C4-2B (cell line): ENCODE results near the gene CLMN.
A peak's percentile ranks its signal among the peaks of the same experiment; 100 is the strongest.

Source experiments
- H3K27ac ChIP-seq: fragments of 450-650 bp; 2 replicates; pipeline ENCODE4 v1.5.1; 2017
- CTCF ChIP-seq: fragments of 450-650 bp; conservative IDR thresholded peaks from 2 replicates; pipeline ENCODE4 v1.5.1; 2017; ENCODE audit warnings: mild to moderate bottlenecking
- ZFX ChIP-seq: fragments of 450-650 bp; IDR thresholded peaks from 2 replicates; pipeline ENCODE4 v1.6.1; 2017

Gene CLMN

GRCh38 chr14:95320078-95320895, 579 bp upstream of the CLMN start:
- TF ChIP-seq ZFX (no peak), CTCF (no peak)
- peak overlapping the region; percentile 35 for H3K27ac ChIP-seq

- peak overlapping the region; percentile 78 for H3K27ac ChIP-seq
- TF ChIP-seq CTCF (no peak), ZFX (no peak)
Measured at GRCh38 chr14:95318399-95319311, 1.1 kb downstream of the CLMN start.

GRCh38 chr14:95317817-95318343, 1.8 kb downstream of the CLMN start:
- no peak overlapping the region for H3K27ac ChIP-seq

GRCh38 chr14:95316821-95317220, 2.9 kb downstream of the CLMN start:
- TF ChIP-seq ZFX: no peak
- no peak for TF ChIP-seq CTCF
- H3K27ac ChIP-seq: no peak overlapping the region

More at GRCh38 chr14:95317817-95318343, 1.8 kb downstream of the CLMN start:
- TF ChIP-seq ZFX (no peak), CTCF (no peak)

- no peak overlapping the region for H3K27ac ChIP-seq
- TF ChIP-seq CTCF (no peak), ZFX (no peak)
Measured at GRCh38 chr14:95315579-95315978, 4.1 kb downstream of the CLMN start.

- TF ChIP-seq ZFX (no peak), CTCF (no peak)
- no peak overlapping the region for H3K27ac ChIP-seq
Measured at GRCh38 chr14:95315156-95315555, 4.6 kb downstream of the CLMN start.
